WTC11 (cell line): Measurements from ENCODE around the gene MEDAG. TPM values are rescaled to one million over a fixed set of nuclear protein-coding genes. Genes with fewer than 3 reads are reported as not detected.

Source experiments
- ATAC-seq: fragments of 200-7000 bp; cut with Tn5 transposase; 2 replicates; pipeline ENCODE4 v1.10.0; 2021; ENCODE audit warnings: mild to moderate bottlenecking, moderate library complexity
- CTCF ChIA-PET: fragments of 300-600 bp; sonication (Branson Sonifier 250); formaldehyde crosslinking; loops from one replicate; lab custom pipeline; 2021; ENCODE audit warnings: antibody characterized with exemption; lab: Charles Lee
- POLR2A ChIA-PET: fragments of 350-600 bp; sonication (Branson Sonifier 250); formaldehyde crosslinking; loops from one replicate; lab custom pipeline; 2021; ENCODE audit warnings: antibody characterized with exemption; lab: Charles Lee
- DNase-seq: peaks from one replicate; pipeline ENCODE4 v3.0.0; 2021; ENCODE audit warnings: low spot score
- H3K27ac Mint-ChIP-seq: 2 replicates; pipeline ENCODE4 v1.8.0; 2021; ENCODE audit warnings: mixed read lengths
- H3K27me3 Mint-ChIP-seq: 2 replicates; pipeline ENCODE4 v1.8.0; 2021; ENCODE audit warnings: low read depth, mild to moderate bottlenecking, moderate library complexity, mixed read lengths
- H3K36me3 Mint-ChIP-seq: 2 replicates; pipeline ENCODE4 v1.8.0; 2021; ENCODE audit warnings: mixed read lengths
- H3K4me1 Mint-ChIP-seq: 2 replicates; pipeline ENCODE4 v1.8.0; 2022; ENCODE audit warnings: mixed read lengths
- H3K4me3 Mint-ChIP-seq: 2 replicates; pipeline ENCODE4 v1.8.0; 2021; ENCODE audit warnings: mild to moderate bottlenecking, moderate library complexity, mixed read lengths
- H3K9me3 Mint-ChIP-seq: 2 replicates; pipeline ENCODE4 v1.8.0; 2021; ENCODE audit warnings: mixed read lengths
- ARID4B ChIP-seq: sonication (generic); formaldehyde crosslinking; IDR thresholded peaks from 2 replicates; pipeline ENCODE4 v1.8.0; 2023; ENCODE audit warnings: missing genetic modification reagents, mild to moderate bottlenecking, borderline replicate concordance
- ATF1 ChIP-seq: sonication (generic); formaldehyde crosslinking; IDR thresholded peaks from 2 replicates; pipeline ENCODE4 v1.8.1; 2023; ENCODE audit warnings: mild to moderate bottlenecking, moderate library complexity, missing genetic modification reagents
- ATF6 ChIP-seq: sonication (generic); formaldehyde crosslinking; IDR thresholded peaks from 2 replicates; pipeline ENCODE4 v1.8.1; 2023; ENCODE audit warnings: mild to moderate bottlenecking, missing genetic modification reagents
- CBFB ChIP-seq: sonication (generic); formaldehyde crosslinking; IDR thresholded peaks from 2 replicates; pipeline ENCODE4 v1.8.1; 2022; ENCODE audit warnings: mild to moderate bottlenecking, low read depth, missing genetic modification reagents
- ERG ChIP-seq: fragments of 250-450 bp; sonication (Bioruptor Pico); IDR thresholded peaks from 2 replicates; pipeline ENCODE4 v1.8.0; 2021; ENCODE audit warnings: mild to moderate bottlenecking
- ESRRA ChIP-seq: sonication (generic); formaldehyde crosslinking; IDR thresholded peaks from 2 replicates; pipeline ENCODE4 v1.8.1; 2022; ENCODE audit warnings: mild to moderate bottlenecking, missing genetic modification reagents, borderline replicate concordance
- IRF1 ChIP-seq: sonication (generic); formaldehyde crosslinking; IDR thresholded peaks from 2 replicates; pipeline ENCODE4 v1.8.0; 2023; ENCODE audit warnings: missing genetic modification reagents
- JAZF1 ChIP-seq: fragments of 250-450 bp; sonication (Bioruptor Pico); IDR thresholded peaks from 2 replicates; pipeline ENCODE4 v1.9.0; 2021; ENCODE audit warnings: moderate library complexity, mild to moderate bottlenecking, inconsistent platforms
- JUN ChIP-seq: sonication (generic); formaldehyde crosslinking; IDR thresholded peaks from 2 replicates; pipeline ENCODE4 v1.8.0; 2023; ENCODE audit warnings: mild to moderate bottlenecking, missing genetic modification reagents
- NFATC4 ChIP-seq: fragments of 250-450 bp; sonication (Bioruptor Pico); IDR thresholded peaks from 2 replicates; pipeline ENCODE4 v1.9.0; 2021; ENCODE audit warnings: mild to moderate bottlenecking
- NR2C2 ChIP-seq: sonication (generic); formaldehyde crosslinking; IDR thresholded peaks from 2 replicates; pipeline ENCODE4 v1.8.0; 2022; ENCODE audit warnings: mild to moderate bottlenecking, missing genetic modification reagents
- NR3C1 ChIP-seq: sonication (generic); formaldehyde crosslinking; conservative IDR thresholded peaks from 2 replicates; pipeline ENCODE4 v1.8.1; 2023; ENCODE audit warnings: low read depth, mild to moderate bottlenecking, missing genetic modification reagents
- PREB ChIP-seq: sonication (generic); formaldehyde crosslinking; IDR thresholded peaks from 2 replicates; pipeline ENCODE4 v1.8.1; 2022; ENCODE audit warnings: mild to moderate bottlenecking, missing genetic modification reagents, moderate library complexity, borderline replicate concordance
- SP1 ChIP-seq: sonication (generic); formaldehyde crosslinking; conservative IDR thresholded peaks from 2 replicates; pipeline ENCODE4 v1.8.1; 2022; ENCODE audit warnings: missing genetic modification reagents
- STAT6 ChIP-seq: sonication (generic); formaldehyde crosslinking; conservative IDR thresholded peaks from 2 replicates; pipeline ENCODE4 v1.8.1; 2023; ENCODE audit warnings: mild to moderate bottlenecking, low read depth, missing genetic modification reagents, moderate library complexity
- TEAD4 ChIP-seq: sonication (generic); formaldehyde crosslinking; IDR thresholded peaks from 2 replicates; pipeline ENCODE4 v1.8.0; 2022; ENCODE audit warnings: mild to moderate bottlenecking, missing genetic modification reagents
- ZNF232 ChIP-seq: sonication (generic); formaldehyde crosslinking; IDR thresholded peaks from 2 replicates; pipeline ENCODE4 v1.8.0; 2022; ENCODE audit warnings: mild to moderate bottlenecking, missing genetic modification reagents
- ZNF396 ChIP-seq: fragments of 250-450 bp; sonication (Bioruptor Pico); IDR thresholded peaks from 2 replicates; pipeline ENCODE4 v1.8.0; 2021; ENCODE audit warnings: mild to moderate bottlenecking, moderate library complexity, borderline replicate concordance
- ZNF423 ChIP-seq: fragments of 250-450 bp; sonication (Bioruptor Pico); IDR thresholded peaks from 2 replicates; pipeline ENCODE4 v2.1.2; 2022; ENCODE audit warnings: mild to moderate bottlenecking, moderate library complexity
- ZSCAN18 ChIP-seq: fragments of 250-450 bp; sonication (Bioruptor Pico); IDR thresholded peaks from 2 replicates; pipeline ENCODE4 v2.1.2; 2022; ENCODE audit warnings: mild to moderate bottlenecking, moderate library complexity
- total RNA-seq: library from RNA; stranded (reverse); gene quantifications from 3 replicates; pipeline ENCODE4 v1.2.3, GENCODE V29; 2021

Gene MEDAG
- total RNA-seq, 1 experiment from 2014 or later: 2.1 TPM

- no peak overlapping the region for H3K4me3 Mint-ChIP-seq
- POLR2A ChIA-PET: no interaction called here
- H3K27me3 Mint-ChIP-seq: no peaks in the 10 kb centered on the region; the same call in 1 of the 2 replicates
- ATAC-seq: no peak
- CTCF ChIA-PET: interaction anchor here (1.8 kb wide), 1 partner anchor 12 kb away, joined by 11 read pairs; no protein-coding TSS in a partner anchor
- TF ChIP-seq STAT6 (CRISPR knock-in tag) (no peak), ESRRA (CRISPR knock-in tag) (no peak), NR3C1 (no peak), ZNF396 (CRISPR knock-in tag) (no peak), TEAD4 (CRISPR knock-in tag) (no peak), PREB (no peak), NR2C2 (CRISPR knock-in tag) (no peak), JUN (no peak), CBFB (no peak), JAZF1 (no peak)
- H3K27ac Mint-ChIP-seq: no peak overlapping the region
- no peak for DNase-seq
- peaks cover 16% of the 10 kb centered on the region for H3K4me1 Mint-ChIP-seq
- peaks cover 20% of the 10 kb centered on the region for H3K9me3 Mint-ChIP-seq
- peaks cover 21% of the 10 kb centered on the region for H3K36me3 Mint-ChIP-seq
Measured at GRCh38 chr13:30880856-30881155, 25.3 kb upstream of the MEDAG start.

- peaks cover 24% of the 10 kb centered on the region for H3K36me3 Mint-ChIP-seq
- peaks cover 18% of the 10 kb centered on the region for H3K4me1 Mint-ChIP-seq
- CTCF ChIA-PET: interaction anchor here (1.4 kb wide), 1 partner anchor 14 kb away, joined by 7 read pairs; no protein-coding TSS in a partner anchor
- ATAC-seq (no peak), DNase-seq (no peak)
- POLR2A ChIA-PET: no interaction called here
- H3K27ac Mint-ChIP-seq: no peak overlapping the region
- H3K9me3 Mint-ChIP-seq: peaks cover 23% of the 10 kb centered on the region
- H3K27me3 Mint-ChIP-seq: no peaks in the 10 kb centered on the region; the same call in 1 of the 2 replicates
- no peak overlapping the region for H3K4me3 Mint-ChIP-seq
- TF ChIP-seq JUN (no peak), ATF1 (CRISPR knock-in tag) (no peak), ERG (CRISPR knock-in tag) (no peak), NFATC4 (CRISPR knock-in tag) (no peak), ZNF396 (CRISPR knock-in tag) (no peak), ZSCAN18 (no peak), ARID4B (no peak), ZNF423 (CRISPR knock-in tag) (no peak), SP1 (CRISPR knock-in tag) (no peak), NR3C1 (no peak), ATF6 (no peak), IRF1 (no peak), ZNF232 (no peak)
Measured at GRCh38 chr13:30881191-30881651, 24.9 kb upstream of the MEDAG start.
